GM23338 (cell line): Measurements from ENCODE around the gene MYH2. TPM values are rescaled to one million over a fixed set of nuclear protein-coding genes. Genes with fewer than 3 reads are reported as not detected.

Source experiments
- ATAC-seq: fragments of 200-7000 bp; cut with Tn5 transposase; 3 replicates; pipeline ENCODE4 v1.9.1; 2020
- DNase-seq: peaks from one replicate; pipeline ENCODE4 v3.0.0-alpha.2; 2015; ENCODE audit warnings: low spot score
- H2AFZ ChIP-seq: fragments of 200-600 bp; sonication (generic); 2 replicates; pipeline ENCODE4 v1.8.0; 2016; ENCODE audit warnings: antibody characterized with exemption, mild to moderate bottlenecking, moderate library complexity
- H3F3A ChIP-seq: fragments of 200-600 bp; sonication (generic); replicated peaks from 2 replicates; pipeline ENCODE4 v1.8.0; 2017; ENCODE audit warnings: antibody characterized with exemption, mixed run types, low read depth
- H3K27ac ChIP-seq: fragments of 200-600 bp; sonication (generic); 2 replicates; pipeline ENCODE4 v1.6.1; 2016; ENCODE audit warnings: low read depth
- H3K27me3 ChIP-seq: fragments of 200-600 bp; sonication (generic); 2 replicates; pipeline ENCODE4 v1.8.0; 2016; ENCODE audit warnings: mild to moderate bottlenecking, mixed run types, moderate library complexity; ENCODE audit not compliant: insufficient read depth
- H3K36me3 ChIP-seq: fragments of 200-600 bp; sonication (generic); 2 replicates; pipeline ENCODE4 v1.8.0; 2016; ENCODE audit warnings: mild to moderate bottlenecking; ENCODE audit not compliant: insufficient read depth
- H3K4me1 ChIP-seq: fragments of 200-600 bp; sonication (generic); 2 replicates; pipeline ENCODE4 v1.8.0; 2016; ENCODE audit warnings: mild to moderate bottlenecking, moderate library complexity; ENCODE audit not compliant: insufficient read depth
- H3K4me2 ChIP-seq: fragments of 200-600 bp; sonication (generic); 2 replicates; pipeline ENCODE4 v1.7.1; 2017; ENCODE audit warnings: mixed run types
- H3K4me3 ChIP-seq: fragments of 200-600 bp; sonication (generic); 2 replicates; pipeline ENCODE4 v1.6.1; 2016; ENCODE audit warnings: mixed run types
- H3K79me2 ChIP-seq: fragments of 200-600 bp; sonication (generic); replicated peaks from 2 replicates; pipeline ENCODE4 v1.8.0; 2017; ENCODE audit warnings: mild to moderate bottlenecking; ENCODE audit not compliant: insufficient read depth
- H3K9me2 ChIP-seq: fragments of 200-600 bp; sonication (generic); 2 replicates; pipeline ENCODE4 v1.8.0; 2017; ENCODE audit not compliant: insufficient read depth
- H4K20me1 ChIP-seq: fragments of 200-600 bp; sonication (generic); replicated peaks from 2 replicates; pipeline ENCODE4 v1.8.0; 2017; ENCODE audit warnings: mild to moderate bottlenecking; ENCODE audit not compliant: insufficient read depth
- H3K27ac Mint-ChIP-seq: 2 replicates; pipeline ENCODE4 v1.8.0; 2020; ENCODE audit warnings: inconsistent platforms, mild to moderate bottlenecking, moderate library complexity, mixed read lengths
- H3K27me3 Mint-ChIP-seq: 3 replicates; pipeline ENCODE4 v1.8.0; 2022; ENCODE audit warnings: low read depth, mild to moderate bottlenecking, moderate library complexity, mixed read lengths, inconsistent platforms; ENCODE audit not compliant: insufficient read depth, poor library complexity
- H3K36me3 Mint-ChIP-seq: 3 replicates; pipeline ENCODE4 v1.8.0; 2021; ENCODE audit warnings: low read depth, mild to moderate bottlenecking, inconsistent platforms, moderate library complexity, mixed read lengths
- H3K4me1 Mint-ChIP-seq: 3 replicates; pipeline ENCODE4 v1.8.0; 2020; ENCODE audit warnings: mild to moderate bottlenecking, inconsistent platforms, mixed read lengths
- H3K4me3 Mint-ChIP-seq: 3 replicates; pipeline ENCODE4 v1.8.0; 2021; ENCODE audit warnings: moderate library complexity, mild to moderate bottlenecking, inconsistent platforms, mixed read lengths
- H3K9me3 Mint-ChIP-seq: 3 replicates; pipeline ENCODE4 v1.8.0; 2020; ENCODE audit warnings: moderate library complexity, mild to moderate bottlenecking, inconsistent platforms, mixed read lengths
- CTCF ChIP-seq, 2 experiments: fragments of 200-600 bp in 1 of 2; sonication (generic) in 1 of 2; conservative IDR thresholded peaks; 2 replicates each; pipeline versions ENCODE4 v1.5.1 to v1.6.1; 2016 to 2017; ENCODE audit warnings: antibody characterized with exemption in 2 of 2, low read depth in 2 of 2, mild to moderate bottlenecking in 2 of 2, moderate library complexity in 1 of 2
- EZH2 ChIP-seq: fragments of 200-600 bp; sonication (generic); IDR thresholded peaks from one replicate; pipeline ENCODE4 v1.8.0; 2017; ENCODE audit warnings: antibody characterized with exemption, mild to moderate bottlenecking, low read depth; ENCODE audit not compliant: unreplicated experiment
- NANOG ChIP-seq: IDR thresholded peaks from 2 replicates; pipeline ENCODE4 v1.6.1; 2016; ENCODE audit warnings: antibody characterized with exemption, borderline replicate concordance
- POLR2AphosphoS5 ChIP-seq: IDR thresholded peaks from 2 replicates; pipeline ENCODE4 v1.6.1; 2016; ENCODE audit warnings: antibody characterized with exemption, low read depth
- REST ChIP-seq: IDR thresholded peaks from one replicate; pipeline ENCODE4 v1.6.1; 2018; ENCODE audit warnings: antibody characterized with exemption; ENCODE audit not compliant: unreplicated experiment
- STAT1 ChIP-seq: IDR thresholded peaks from one replicate; pipeline ENCODE4 v1.6.1; 2016; ENCODE audit warnings: antibody characterized with exemption; ENCODE audit not compliant: unreplicated experiment
- ZNF331 ChIP-seq: fragments of 250-450 bp; sonication (Bioruptor Pico); IDR thresholded peaks from 2 replicates; pipeline ENCODE4 v1.5.0; 2020; ENCODE audit warnings: low read depth, mild to moderate bottlenecking, moderate library complexity
- polyA plus RNA-seq: library from polyadenylated mRNA; unstranded; fragments of >200 nt; fragmentation: Nextera tagmentation; extraction: Ambion mirVana; gene quantifications from 2 replicates; pipeline ENCODE4 v1.2.1, GENCODE V29; 2016
- total RNA-seq: library from RNA; depleted of rRNA; stranded (reverse); fragments of >200 nt; shearing (Covaris generic); gene quantifications from 2 replicates; pipeline ENCODE4 v1.2.3, GENCODE V29; 2014
- TF ChIP-seq, protein P1 (sequence below): fragments of 250-450 bp; sonication (Bioruptor Pico); IDR thresholded peaks from 2 replicates; pipeline ENCODE4 v1.5.0; 2020; ENCODE audit warnings: mild to moderate bottlenecking, moderate library complexity
- TF ChIP-seq, protein P2 (sequence below): IDR thresholded peaks from 2 replicates; pipeline ENCODE4 v1.6.1; 2016; ENCODE audit warnings: antibody characterized with exemption

Gene MYH2
- total and polyA plus RNA-seq, 2 experiments from 2014 or later, result 7.5 to 27.7 TPM

- no peaks in the 10 kb centered on the region for H3K27me3 ChIP-seq
- Mint-ChIP-seq H3K36me3 (no peaks in the 10 kb centered on the region; the same call in 2 of the 3 replicates), H3K4me1 (no peaks in the 10 kb centered on the region; the same call in 2 of the 3 replicates), H3K4me3 (no peak overlapping the region), H3K9me3 (peaks cover 2% of the 10 kb centered on the region; the same call in 1 of the 3 replicates), H3K27me3 (peaks cover 4% of the 10 kb centered on the region), H3K27ac (no peak overlapping the region)
- no peaks in the 10 kb centered on the region for H3K36me3 ChIP-seq
- DNase-seq (no peak), ATAC-seq (no peak)
- H3K9me2 ChIP-seq, result no peaks in the 10 kb centered on the region
- no peaks in the 10 kb centered on the region for H3K4me1 ChIP-seq
- H4K20me1 ChIP-seq, result no peaks in the 10 kb centered on the region
- TF ChIP-seq NANOG, result no peak
- H3F3A ChIP-seq, result no peaks in the 10 kb centered on the region
- H3K79me2 ChIP-seq, result no peaks in the 10 kb centered on the region
- no peak overlapping the region for H3K27ac ChIP-seq
- H2AFZ ChIP-seq, result no peak overlapping the region
- no peak overlapping the region for H3K4me2 ChIP-seq
- H3K4me3 ChIP-seq, result no peak overlapping the region
These were observed 34.4 kb upstream of the MYH2 start for GRCh38 chr17:10583834-10584233.

DNA sequence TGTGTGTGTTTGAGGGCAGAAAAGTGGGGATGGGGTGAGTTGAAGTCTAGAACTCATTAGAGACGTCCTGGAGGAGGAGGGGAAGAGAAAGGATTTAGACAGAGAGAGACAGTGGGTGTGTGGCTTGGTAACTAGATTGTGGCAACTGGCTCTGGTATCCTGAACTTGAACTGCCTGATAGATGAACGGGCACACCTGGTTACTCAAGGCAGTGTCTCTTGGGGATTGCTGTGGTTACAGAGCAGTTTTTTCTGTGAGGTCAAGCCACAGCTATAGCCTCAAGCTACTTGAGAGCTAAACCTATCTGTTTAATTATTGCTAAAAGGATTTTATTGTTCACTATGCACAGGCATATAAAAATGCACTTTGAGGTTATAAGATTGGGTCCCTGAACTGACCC lies 29.8 kb upstream of the MYH2 start:
- H3K4me3 ChIP-seq, result no peak overlapping the region
- Mint-ChIP-seq H3K4me3 (no peak overlapping the region), H3K27ac (no peak overlapping the region), H3K4me1 (peaks cover 8% of the 10 kb centered on the region), H3K9me3 (peaks cover 2% of the 10 kb centered on the region; the same call in 1 of the 3 replicates), H3K36me3 (no peaks in the 10 kb centered on the region; the same call in 2 of the 3 replicates), H3K27me3 (peaks cover 4% of the 10 kb centered on the region)
- H3K4me2 ChIP-seq, result no peak overlapping the region
- no peaks in the 10 kb centered on the region for H3K79me2 ChIP-seq
- H3F3A ChIP-seq, result no peaks in the 10 kb centered on the region
- no peaks in the 10 kb centered on the region for H4K20me1 ChIP-seq
- no peaks in the 10 kb centered on the region for H3K36me3 ChIP-seq
- ATAC-seq (no peak), DNase-seq (no peak)
- H3K9me2 ChIP-seq, result no peaks in the 10 kb centered on the region
- peak overlapping the region; percentile 85; the same call in 1 of the 2 replicates for H2AFZ ChIP-seq
- H3K27me3 ChIP-seq, result no peaks in the 10 kb centered on the region
- H3K27ac ChIP-seq, result no peak overlapping the region
- peaks cover 4% of the 10 kb centered on the region for H3K4me1 ChIP-seq
- TF ChIP-seq, protein P1, sequence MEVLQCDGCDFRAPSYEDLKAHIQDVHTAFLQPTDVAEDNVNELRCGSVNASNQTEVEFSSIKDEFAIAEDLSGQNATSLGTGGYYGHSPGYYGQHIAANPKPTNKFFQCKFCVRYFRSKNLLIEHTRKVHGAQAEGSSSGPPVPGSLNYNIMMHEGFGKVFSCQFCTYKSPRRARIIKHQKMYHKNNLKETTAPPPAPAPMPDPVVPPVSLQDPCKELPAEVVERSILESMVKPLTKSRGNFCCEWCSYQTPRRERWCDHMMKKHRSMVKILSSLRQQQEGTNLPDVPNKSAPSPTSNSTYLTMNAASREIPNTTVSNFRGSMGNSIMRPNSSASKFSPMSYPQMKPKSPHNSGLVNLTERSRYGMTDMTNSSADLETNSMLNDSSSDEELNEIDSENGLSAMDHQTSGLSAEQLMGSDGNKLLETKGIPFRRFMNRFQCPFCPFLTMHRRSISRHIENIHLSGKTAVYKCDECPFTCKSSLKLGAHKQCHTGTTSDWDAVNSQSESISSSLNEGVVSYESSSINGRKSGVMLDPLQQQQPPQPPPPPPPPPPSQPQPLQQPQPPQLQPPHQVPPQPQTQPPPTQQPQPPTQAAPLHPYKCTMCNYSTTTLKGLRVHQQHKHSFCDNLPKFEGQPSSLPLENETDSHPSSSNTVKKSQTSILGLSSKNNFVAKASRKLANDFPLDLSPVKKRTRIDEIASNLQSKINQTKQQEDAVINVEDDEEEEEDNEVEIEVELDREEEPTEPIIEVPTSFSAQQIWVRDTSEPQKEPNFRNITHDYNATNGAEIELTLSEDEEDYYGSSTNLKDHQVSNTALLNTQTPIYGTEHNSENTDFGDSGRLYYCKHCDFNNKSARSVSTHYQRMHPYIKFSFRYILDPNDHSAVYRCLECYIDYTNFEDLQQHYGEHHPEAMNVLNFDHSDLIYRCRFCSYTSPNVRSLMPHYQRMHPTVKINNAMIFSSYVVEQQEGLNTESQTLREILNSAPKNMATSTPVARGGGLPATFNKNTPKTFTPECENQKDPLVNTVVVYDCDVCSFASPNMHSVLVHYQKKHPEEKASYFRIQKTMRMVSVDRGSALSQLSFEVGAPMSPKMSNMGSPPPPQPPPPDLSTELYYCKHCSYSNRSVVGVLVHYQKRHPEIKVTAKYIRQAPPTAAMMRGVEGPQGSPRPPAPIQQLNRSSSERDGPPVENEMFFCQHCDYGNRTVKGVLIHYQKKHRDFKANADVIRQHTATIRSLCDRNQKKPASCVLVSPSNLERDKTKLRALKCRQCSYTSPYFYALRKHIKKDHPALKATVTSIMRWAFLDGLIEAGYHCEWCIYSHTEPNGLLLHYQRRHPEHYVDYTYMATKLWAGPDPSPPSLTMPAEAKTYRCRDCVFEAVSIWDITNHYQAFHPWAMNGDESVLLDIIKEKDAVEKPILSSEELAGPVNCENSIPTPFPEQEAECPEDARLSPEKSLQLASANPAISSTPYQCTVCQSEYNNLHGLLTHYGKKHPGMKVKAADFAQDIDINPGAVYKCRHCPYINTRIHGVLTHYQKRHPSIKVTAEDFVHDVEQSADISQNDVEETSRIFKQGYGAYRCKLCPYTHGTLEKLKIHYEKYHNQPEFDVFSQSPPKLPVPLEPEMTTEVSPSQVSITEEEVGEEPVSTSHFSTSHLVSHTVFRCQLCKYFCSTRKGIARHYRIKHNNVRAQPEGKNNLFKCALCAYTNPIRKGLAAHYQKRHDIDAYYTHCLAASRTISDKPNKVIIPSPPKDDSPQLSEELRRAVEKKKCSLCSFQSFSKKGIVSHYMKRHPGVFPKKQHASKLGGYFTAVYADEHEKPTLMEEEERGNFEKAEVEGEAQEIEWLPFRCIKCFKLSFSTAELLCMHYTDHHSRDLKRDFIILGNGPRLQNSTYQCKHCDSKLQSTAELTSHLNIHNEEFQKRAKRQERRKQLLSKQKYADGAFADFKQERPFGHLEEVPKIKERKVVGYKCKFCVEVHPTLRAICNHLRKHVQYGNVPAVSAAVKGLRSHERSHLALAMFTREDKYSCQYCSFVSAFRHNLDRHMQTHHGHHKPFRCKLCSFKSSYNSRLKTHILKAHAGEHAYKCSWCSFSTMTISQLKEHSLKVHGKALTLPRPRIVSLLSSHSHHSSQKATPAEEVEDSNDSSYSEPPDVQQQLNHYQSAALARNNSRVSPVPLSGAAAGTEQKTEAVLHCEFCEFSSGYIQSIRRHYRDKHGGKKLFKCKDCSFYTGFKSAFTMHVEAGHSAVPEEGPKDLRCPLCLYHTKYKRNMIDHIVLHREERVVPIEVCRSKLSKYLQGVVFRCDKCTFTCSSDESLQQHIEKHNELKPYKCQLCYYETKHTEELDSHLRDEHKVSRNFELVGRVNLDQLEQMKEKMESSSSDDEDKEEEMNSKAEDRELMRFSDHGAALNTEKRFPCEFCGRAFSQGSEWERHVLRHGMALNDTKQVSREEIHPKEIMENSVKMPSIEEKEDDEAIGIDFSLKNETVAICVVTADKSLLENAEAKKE (CRISPR knock-in tag), result no peak
- no peak for TF ChIP-seq CTCF (conservative IDR thresholded peaks at IDR 0.05; ENCODE audit: low read depth in 2 of 2)
- no peak for TF ChIP-seq POLR2AphosphoS5
- TF ChIP-seq NANOG, result no peak
- TF ChIP-seq, protein P2, sequence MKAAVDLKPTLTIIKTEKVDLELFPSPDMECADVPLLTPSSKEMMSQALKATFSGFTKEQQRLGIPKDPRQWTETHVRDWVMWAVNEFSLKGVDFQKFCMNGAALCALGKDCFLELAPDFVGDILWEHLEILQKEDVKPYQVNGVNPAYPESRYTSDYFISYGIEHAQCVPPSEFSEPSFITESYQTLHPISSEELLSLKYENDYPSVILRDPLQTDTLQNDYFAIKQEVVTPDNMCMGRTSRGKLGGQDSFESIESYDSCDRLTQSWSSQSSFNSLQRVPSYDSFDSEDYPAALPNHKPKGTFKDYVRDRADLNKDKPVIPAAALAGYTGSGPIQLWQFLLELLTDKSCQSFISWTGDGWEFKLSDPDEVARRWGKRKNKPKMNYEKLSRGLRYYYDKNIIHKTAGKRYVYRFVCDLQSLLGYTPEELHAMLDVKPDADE, result no peak
- no peak for TF ChIP-seq STAT1
- TF ChIP-seq EZH2, result no peak
- no peak for TF ChIP-seq ZNF331
- no peak for TF ChIP-seq REST
